Right lobe of liver (tissue), 4 donors: ENCODE results near the gene BTG1.

Experiments used
- CTCF ChIP-seq, 4 donors: fragments of 200-600 bp in 3 of 4; fragments of 450-650 bp in 1 of 4; IDR thresholded peaks; one replicate each; pipeline versions ENCODE4 v1.5.1 to v1.8.0; 2016 to 2022; ENCODE audit warnings: antibody characterized with exemption in 4 of 4, mild to moderate bottlenecking in 2 of 4
- POLR2A ChIP-seq: fragments of 450-650 bp; IDR thresholded peaks from one replicate; pipeline ENCODE4 v1.6.1; 2017; ENCODE audit warnings: antibody characterized with exemption, mild to moderate bottlenecking
- donor health status: DM: no; HTN: no; CAD: no.
- donor health status: DM: no; HTN: no; CAD: no.
- donor health status: DM: no; HTN: yes; CAD: no.

- peak; percentile 29 for TF ChIP-seq POLR2A
- TF ChIP-seq CTCF (IDR thresholded peaks at IDR 0.05): no peak
These were observed 8.5 kb downstream of the BTG1 start for GRCh38 chr12:92136965-92137721.
